ENCODE results near the gene SATB1.

The SATB1 gene

GRCh38 chr3:18428991-18429745, 4.0 kb upstream of the SATB1 start:
- no peak for DNase-seq

GRCh38 chr3:18428036-18428435, 2.9 kb upstream of the SATB1 start:
- DNase-seq: no peak

GRCh38 chr3:18426597-18427193, 1.6 kb upstream of the SATB1 start:
- DNase-seq: no peak

GRCh38 chr3:18425641-18426257, 610 bp upstream of the SATB1 start:
- DNase-seq: peak; percentile 48 to 58

GRCh38 chr3:18424213-18424728, 868 bp downstream of the SATB1 start:
- no peak for DNase-seq

GRCh38 chr3:18423401-18424212, 1.5 kb downstream of the SATB1 start:
- DNase-seq: no peak

- DNase-seq: no peak
These were observed 2.2 kb downstream of the SATB1 start for GRCh38 chr3:18422972-18423371.

GRCh38 chr3:18420555-18420954, 4.6 kb downstream of the SATB1 start:
- DNase-seq: no peak

- no peak for DNase-seq
These were observed 5.9 kb downstream of the SATB1 start for GRCh38 chr3:18419232-18419631.

- no peak for DNase-seq
These were observed 7.1 kb downstream of the SATB1 start for GRCh38 chr3:18417904-18418572.

- no peak for DNase-seq
These were observed 8.8 kb downstream of the SATB1 start for GRCh38 chr3:18416332-18416731.

GRCh38 chr3:18415839-18416238, 9.3 kb downstream of the SATB1 start:
- DNase-seq: no peak

GRCh38 chr3:18415167-18415566, 10.0 kb downstream of the SATB1 start:
- DNase-seq: no peak

- no peak for DNase-seq
These were observed 12.5 kb downstream of the SATB1 start for GRCh38 chr3:18412684-18413083.

GRCh38 chr3:18411541-18411940, 13.6 kb downstream of the SATB1 start:
- no peak for DNase-seq

- no peak for DNase-seq
These were observed 14.9 kb downstream of the SATB1 start for GRCh38 chr3:18410205-18410604.

GRCh38 chr3:18409266-18409665, 15.9 kb downstream of the SATB1 start:
- DNase-seq: no peak

- DNase-seq: no peak
These were observed 20.0 kb downstream of the SATB1 start for GRCh38 chr3:18405141-18405540.

- no peak for DNase-seq
These were observed 22.1 kb downstream of the SATB1 start for GRCh38 chr3:18403061-18403460.

GRCh38 chr3:18402239-18402799, 22.8 kb downstream of the SATB1 start:
- no peak for DNase-seq

- no peak for DNase-seq
These were observed 23.7 kb downstream of the SATB1 start for GRCh38 chr3:18401300-18401961.

- no peak for DNase-seq
These were observed 26.7 kb downstream of the SATB1 start for GRCh38 chr3:18398448-18398847.

Data from stimulated activated CD4-positive, alpha-beta T cell treated with anti-CD3 and anti-CD28 coated beads, Interleukin-2, amount 100 ng/mL, for 48 hours (primary cell).